Smooth muscle cell (in vitro differentiated cells): ENCODE data around the gene NUDT7. TPM values are rescaled to one million over a fixed set of nuclear protein-coding genes. Genes with fewer than 3 reads are reported as not detected.
A peak's percentile ranks its signal among the peaks of the same experiment; 100 is the strongest.

Source experiments
- DNase-seq: peaks from one replicate; lab custom pipeline; 2025; ENCODE audit not compliant: unreplicated experiment; lab: John Stamatoyannopoulos, UW
- H2AFZ ChIP-seq: fragments of 200-600 bp; sonication (generic); 2 replicates; pipeline ENCODE4 v1.6.0; 2016; ENCODE audit warnings: antibody characterized with exemption, low read depth, mild to moderate bottlenecking
- H3F3A ChIP-seq: fragments of 200-600 bp; sonication (generic); 2 replicates; pipeline ENCODE4 v1.6.0; 2017; ENCODE audit warnings: antibody characterized with exemption, low read depth
- H3K27ac ChIP-seq: fragments of 200-600 bp; sonication (generic); 2 replicates; pipeline ENCODE4 v1.5.1; 2016; ENCODE audit warnings: low read depth, mild to moderate bottlenecking
- H3K27me3 ChIP-seq: fragments of 200-600 bp; sonication (generic); 2 replicates; pipeline ENCODE4 v1.6.1; 2016; ENCODE audit warnings: low read depth, mild to moderate bottlenecking
- H3K36me3 ChIP-seq: fragments of 200-600 bp; sonication (generic); 2 replicates; pipeline ENCODE4 v1.5.1; 2016; ENCODE audit warnings: low read depth
- H3K4me1 ChIP-seq: fragments of 200-600 bp; sonication (generic); 2 replicates; pipeline ENCODE4 v1.5.1; 2016; ENCODE audit warnings: low read depth
- H3K4me2 ChIP-seq: fragments of 200-600 bp; sonication (generic); 2 replicates; pipeline ENCODE4 v1.6.0; 2016; ENCODE audit warnings: mild to moderate bottlenecking
- H3K4me3 ChIP-seq: fragments of 200-600 bp; sonication (generic); 2 replicates; pipeline ENCODE4 v1.5.1; 2016; ENCODE audit warnings: mild to moderate bottlenecking
- H3K79me2 ChIP-seq: fragments of 200-600 bp; sonication (generic); 2 replicates; pipeline ENCODE4 v1.6.0; 2016; ENCODE audit warnings: low read depth, mild to moderate bottlenecking
- H3K9ac ChIP-seq: fragments of 200-600 bp; sonication (generic); 2 replicates; pipeline ENCODE4 v1.6.0; 2016; ENCODE audit warnings: low read depth
- H3K9me3 ChIP-seq: fragments of 200-600 bp; sonication (generic); replicated peaks from 2 replicates; pipeline ENCODE4 v1.5.1; 2016; ENCODE audit warnings: low read depth
- H4K20me1 ChIP-seq: fragments of 200-600 bp; sonication (generic); 2 replicates; pipeline ENCODE4 v1.6.0; 2016; ENCODE audit warnings: low read depth
- CTCF ChIP-seq: fragments of 200-600 bp; sonication (generic); IDR thresholded peaks from 2 replicates; pipeline ENCODE4 v1.5.1; 2017; ENCODE audit warnings: borderline replicate concordance, mild to moderate bottlenecking, antibody characterized with exemption; ENCODE audit not compliant: insufficient read depth, poor library complexity, severe bottlenecking
- WGBS: methylation state at CpG from one replicate; pipeline ENCODE4 v1.1.7; 2016; ENCODE audit warnings: low lambda C conversion rate; 5-methylcytosine and 5-hydroxymethylcytosine counted together
- polyA plus RNA-seq: library from polyadenylated mRNA; unstranded; fragments of >200 nt; fragmentation: Nextera tagmentation; extraction: Ambion mirVana; gene quantifications from 2 replicates; pipeline ENCODE4 v1.2.1, GENCODE V29; 2016
- total RNA-seq: library from RNA; depleted of rRNA; stranded (reverse); fragments of >200 nt; gene quantifications from 2 replicates; pipeline ENCODE4 v1.2.3, GENCODE V29; 2014

The NUDT7 gene
- total and polyA plus RNA-seq, 2 experiments from 2014 or later = 2.8 to 4.6 TPM

DNA sequence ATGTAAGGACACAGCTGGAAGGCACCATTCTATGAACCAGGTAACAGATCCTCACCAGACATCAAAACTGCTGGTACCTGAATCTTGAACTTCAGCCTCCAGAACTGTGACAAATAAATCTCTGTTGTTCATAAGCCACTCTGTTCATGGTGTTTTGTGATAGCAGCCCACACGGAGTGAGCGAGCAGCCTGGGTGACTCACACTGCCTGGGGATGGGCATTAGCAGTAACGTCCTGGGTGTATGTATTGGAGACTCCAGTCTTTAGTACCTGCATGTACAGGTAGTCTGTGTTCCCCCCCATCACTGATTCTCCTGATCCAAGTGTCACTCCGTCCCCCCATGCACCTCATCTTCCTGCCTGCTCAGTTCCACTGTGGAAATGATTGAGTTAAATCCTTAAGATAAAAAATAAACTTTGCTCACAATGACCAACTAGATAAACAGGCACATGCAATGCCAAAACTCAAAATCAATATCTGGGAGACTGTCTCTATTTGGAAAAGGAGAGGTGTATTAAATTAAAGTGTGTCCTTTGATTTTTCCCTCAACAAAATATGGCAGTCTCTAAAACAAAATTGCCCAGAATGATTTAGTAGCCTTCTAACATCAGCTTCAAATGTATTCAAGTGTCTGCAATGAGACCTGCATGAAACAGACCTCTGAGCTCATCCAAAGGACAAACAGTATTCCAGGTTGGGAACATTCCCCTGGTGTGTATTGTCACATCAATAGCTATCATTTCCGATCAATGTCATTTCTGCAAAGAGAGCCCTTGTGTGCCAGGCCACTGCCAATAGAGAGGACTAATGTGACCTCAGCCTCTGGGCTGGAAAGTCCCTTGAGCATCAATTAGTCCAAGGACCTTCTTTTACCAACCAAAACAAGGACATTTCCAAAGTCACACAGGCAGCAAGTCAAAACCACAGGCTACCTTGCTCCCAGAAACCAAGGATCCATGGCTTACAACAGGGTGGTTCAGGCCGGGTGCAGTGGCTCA, 53.9 kb downstream of the NUDT7 start:
- Histone ChIP-seq H3K9ac (no peak overlapping the region), H3F3A (no peaks in the 10 kb centered on the region), H3K79me2 (no peaks in the 10 kb centered on the region), H3K4me1 (no peaks in the 10 kb centered on the region), H3K27ac (no peak overlapping the region), H3K9me3 (no peaks in the 10 kb centered on the region), H4K20me1 (no peaks in the 10 kb centered on the region), H3K4me3 (no peak overlapping the region), H2AFZ (no peak overlapping the region), H3K4me2 (no peak overlapping the region), H3K27me3 (no peaks in the 10 kb centered on the region), H3K36me3 (no peaks in the 10 kb centered on the region)
- no peak for TF ChIP-seq CTCF
- no peak for DNase-seq
- WGBS = 46% methylated on average over 6 of the region's 6 CpGs

DNA sequence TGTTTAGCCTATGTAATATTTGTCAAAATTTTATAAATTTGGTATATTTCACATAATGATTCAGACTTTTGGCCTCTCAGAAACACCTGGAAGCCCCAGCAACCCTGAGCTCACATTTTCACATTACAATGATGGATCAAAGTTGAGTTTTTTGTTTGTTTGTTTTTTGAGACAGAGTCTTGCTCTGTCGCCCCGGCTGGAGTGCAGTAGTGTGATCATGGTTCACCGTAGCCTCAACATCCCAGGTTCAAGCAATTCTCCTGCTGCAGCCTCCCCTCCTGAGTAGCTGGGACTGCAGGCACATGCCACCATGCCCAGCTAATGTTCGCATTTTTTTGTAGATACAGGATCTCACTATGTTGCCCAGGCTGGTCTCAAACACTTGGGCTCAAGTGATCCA, 55.4 kb downstream of the NUDT7 start:
- no peak for TF ChIP-seq CTCF
- no peaks in the 10 kb centered on the region for H3K27me3 ChIP-seq
- H2AFZ ChIP-seq = no peak overlapping the region
- H3K36me3 ChIP-seq = no peaks in the 10 kb centered on the region
- H3K4me1 ChIP-seq = no peaks in the 10 kb centered on the region
- no peaks in the 10 kb centered on the region for H3F3A ChIP-seq
- no peak overlapping the region for H3K9ac ChIP-seq
- no peak for DNase-seq
- H3K79me2 ChIP-seq = no peaks in the 10 kb centered on the region
- H3K9me3 ChIP-seq = no peaks in the 10 kb centered on the region
- H3K4me3 ChIP-seq = no peak overlapping the region
- no peak overlapping the region for H3K27ac ChIP-seq
- WGBS = 99% methylated on average over 4 of the region's 4 CpGs
- H3K4me2 ChIP-seq = no peak overlapping the region
- H4K20me1 ChIP-seq = no peaks in the 10 kb centered on the region

DNA sequence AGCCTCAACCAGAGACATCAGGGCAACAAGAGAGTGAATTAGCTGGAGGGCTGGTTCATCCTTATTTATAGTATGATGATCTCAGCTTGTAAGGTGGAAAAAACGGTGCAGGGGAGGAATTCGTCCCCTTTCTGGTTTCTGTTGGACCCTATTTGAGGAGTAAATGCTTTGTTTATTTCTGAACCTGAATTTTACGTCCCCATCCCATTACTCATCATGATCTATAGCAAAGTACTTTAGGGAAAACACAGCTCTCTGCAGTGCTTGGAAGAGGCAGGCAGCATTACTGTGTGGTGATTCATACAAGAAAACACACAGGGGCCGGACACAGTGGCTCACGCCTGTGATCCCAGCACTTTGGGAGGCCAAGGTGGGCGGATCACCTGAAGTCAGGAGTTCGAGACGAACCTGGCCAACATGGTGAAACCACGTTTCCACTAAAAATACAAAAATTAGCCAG, 58.1 kb downstream of the NUDT7 start:
- H3K79me2 ChIP-seq = no peaks in the 10 kb centered on the region
- H3K9ac ChIP-seq = peak overlapping the region; percentile 4
- H3K4me2 ChIP-seq = peak overlapping the region; percentile 30
- no peaks in the 10 kb centered on the region for H3K4me1 ChIP-seq
- H4K20me1 ChIP-seq = no peaks in the 10 kb centered on the region
- 13% methylated on average over 9 of the region's 9 CpGs for WGBS
- no peak for DNase-seq
- H3F3A ChIP-seq = no peaks in the 10 kb centered on the region
- no peak overlapping the region for H3K4me3 ChIP-seq
- H3K27ac ChIP-seq = peak overlapping the region; percentile 75
- H3K27me3 ChIP-seq = no peaks in the 10 kb centered on the region
- no peak for TF ChIP-seq CTCF
- H2AFZ ChIP-seq = no peak overlapping the region
- no peaks in the 10 kb centered on the region for H3K9me3 ChIP-seq
- H3K36me3 ChIP-seq = no peaks in the 10 kb centered on the region
